Erythroblast (primary cell): Measurements from ENCODE around the gene KIF26B.

Experiments used
- GATA1 ChIP-seq: IDR thresholded peaks from 2 replicates; pipeline ENCODE4 v1.6.1; 2011; ENCODE audit warnings: low read depth, mild to moderate bottlenecking, control low read depth, low read length, moderate library complexity
- POLR2A ChIP-seq: IDR thresholded peaks from 2 replicates; pipeline ENCODE4 v1.6.1; 2011; ENCODE audit warnings: mild to moderate bottlenecking, low read length

GRCh38 chr1:245407983-245408382, 253.2 kb downstream of the KIF26B start:
- no peak for TF ChIP-seq POLR2A
- no peak for TF ChIP-seq GATA1
